Hepatocyte (in vitro differentiated cells): ENCODE measurements around the gene NELL2.
"Not testable (repeated sequence)": the region's sequence is repeated elsewhere in the genome, so short reads cannot be mapped to it uniquely, and the experiment has no call there.

Source experiments
- CTCF ChIP-seq: fragments of 200-600 bp; sonication (generic); IDR thresholded peaks from 2 replicates; pipeline ENCODE4 v1.5.1; 2016; ENCODE audit warnings: antibody characterized with exemption, mild to moderate bottlenecking; ENCODE audit not compliant: poor library complexity
- EZH2 ChIP-seq: fragments of 200-600 bp; sonication (generic); IDR thresholded peaks from 2 replicates; pipeline ENCODE4 v1.6.1; 2016; ENCODE audit warnings: antibody characterized with exemption, mild to moderate bottlenecking, borderline replicate concordance
- EZH2phosphoT487 ChIP-seq: fragments of 200-600 bp; sonication (generic); IDR thresholded peaks from one replicate; pipeline ENCODE4 v1.6.1; 2018; ENCODE audit warnings: antibody characterized with exemption, mild to moderate bottlenecking, low read depth, moderate library complexity; ENCODE audit not compliant: unreplicated experiment, severe bottlenecking

- TF ChIP-seq CTCF, EZH2, EZH2phosphoT487: not testable (repeated sequence)
These were observed 134.7 kb downstream of the NELL2 start for GRCh38 chr12:44741292-44741980.
